Measurements from ENCODE around the gene SPAG9. TPM values are rescaled to one million over a fixed set of nuclear protein-coding genes. Genes with fewer than 3 reads are reported as not detected.
A peak's percentile ranks its signal among the peaks of the same experiment; 100 is the strongest.
"Not testable (repeated sequence)": the region's sequence is repeated elsewhere in the genome, so short reads cannot be mapped to it uniquely, and the experiment has no call there.

SPAG9 gene
- total RNA-seq, 4 donors from 2014 or later, result 139 to 171 (median 143) TPM

DNA sequence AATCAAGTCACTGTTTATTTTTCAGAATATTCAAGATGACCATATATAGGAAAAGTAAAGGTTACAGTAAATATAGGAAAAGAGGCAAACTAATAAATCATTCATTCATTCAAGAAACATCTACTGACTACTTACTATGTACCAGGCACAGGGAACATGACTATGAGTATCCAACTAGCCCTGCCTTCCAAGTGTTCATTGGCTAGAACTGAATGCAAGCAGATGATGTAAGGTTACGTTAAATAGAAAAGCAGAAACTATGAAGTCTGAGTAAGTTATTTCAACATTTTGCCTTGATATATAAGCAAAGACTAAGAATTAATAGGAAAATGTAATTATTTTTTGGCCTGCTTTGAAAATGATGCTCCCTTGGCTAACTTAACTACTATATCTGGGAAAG is 36.7 kb downstream of the SPAG9 start:
- H3K36me3 ChIP-seq, result peaks cover 0 to 3% of the 10 kb centered on the region in 2 donors
- ATAC-seq (no peak), DNase-seq (no peak)
- H3K27ac ChIP-seq, result no peak overlapping the region
- peaks cover 9 to 45% of the 10 kb centered on the region in 2 donors for H3K4me1 ChIP-seq
- in situ Hi-C loops (cut with MboI; ENCODE audit: low sequenced_read_pairs in 4 of 4) (no loop called here), intact Hi-C loops (cut with DNase I; ENCODE audit: low total_unique reads) (no loop called here)
- TF ChIP-seq, protein P1, sequence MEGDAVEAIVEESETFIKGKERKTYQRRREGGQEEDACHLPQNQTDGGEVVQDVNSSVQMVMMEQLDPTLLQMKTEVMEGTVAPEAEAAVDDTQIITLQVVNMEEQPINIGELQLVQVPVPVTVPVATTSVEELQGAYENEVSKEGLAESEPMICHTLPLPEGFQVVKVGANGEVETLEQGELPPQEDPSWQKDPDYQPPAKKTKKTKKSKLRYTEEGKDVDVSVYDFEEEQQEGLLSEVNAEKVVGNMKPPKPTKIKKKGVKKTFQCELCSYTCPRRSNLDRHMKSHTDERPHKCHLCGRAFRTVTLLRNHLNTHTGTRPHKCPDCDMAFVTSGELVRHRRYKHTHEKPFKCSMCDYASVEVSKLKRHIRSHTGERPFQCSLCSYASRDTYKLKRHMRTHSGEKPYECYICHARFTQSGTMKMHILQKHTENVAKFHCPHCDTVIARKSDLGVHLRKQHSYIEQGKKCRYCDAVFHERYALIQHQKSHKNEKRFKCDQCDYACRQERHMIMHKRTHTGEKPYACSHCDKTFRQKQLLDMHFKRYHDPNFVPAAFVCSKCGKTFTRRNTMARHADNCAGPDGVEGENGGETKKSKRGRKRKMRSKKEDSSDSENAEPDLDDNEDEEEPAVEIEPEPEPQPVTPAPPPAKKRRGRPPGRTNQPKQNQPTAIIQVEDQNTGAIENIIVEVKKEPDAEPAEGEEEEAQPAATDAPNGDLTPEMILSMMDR (IDR thresholded peaks at IDR 0.05 in 4 of 5, conservative IDR thresholded peaks at IDR 0.05 in 1 of 5), result no peak
- TF ChIP-seq POLR2A (IDR thresholded peaks at IDR 0.05), result no peak
- H3K9me3 ChIP-seq, result no peaks in the 10 kb centered on the region
- H3K4me3 ChIP-seq, result no peak overlapping the region
- no peaks in the 10 kb centered on the region for H3K27me3 ChIP-seq

DNA sequence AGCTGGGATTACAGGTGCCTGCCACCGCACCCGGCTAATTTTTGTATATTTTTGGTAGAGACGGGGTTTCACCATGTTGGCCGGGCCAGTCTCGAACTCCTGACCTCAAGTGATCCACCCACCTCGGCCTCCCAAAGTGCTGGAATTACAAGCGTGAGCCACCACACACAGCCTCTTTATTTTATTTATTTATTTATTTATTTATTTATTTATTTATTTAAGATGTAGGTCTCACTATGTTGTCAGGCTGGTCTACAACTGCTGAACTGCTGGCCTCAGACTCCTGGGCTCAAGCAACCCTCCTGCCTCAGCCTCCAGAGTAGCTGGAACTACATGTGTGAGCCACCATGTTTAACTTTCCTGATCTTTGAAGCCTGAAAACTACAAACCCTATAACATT is 37.3 kb downstream of the SPAG9 start:
- intact Hi-C loops (cut with DNase I; ENCODE audit: low total_unique reads); in situ Hi-C loops (cut with MboI; ENCODE audit: low sequenced_read_pairs in 4 of 4): not testable (repeated sequence)

DNA sequence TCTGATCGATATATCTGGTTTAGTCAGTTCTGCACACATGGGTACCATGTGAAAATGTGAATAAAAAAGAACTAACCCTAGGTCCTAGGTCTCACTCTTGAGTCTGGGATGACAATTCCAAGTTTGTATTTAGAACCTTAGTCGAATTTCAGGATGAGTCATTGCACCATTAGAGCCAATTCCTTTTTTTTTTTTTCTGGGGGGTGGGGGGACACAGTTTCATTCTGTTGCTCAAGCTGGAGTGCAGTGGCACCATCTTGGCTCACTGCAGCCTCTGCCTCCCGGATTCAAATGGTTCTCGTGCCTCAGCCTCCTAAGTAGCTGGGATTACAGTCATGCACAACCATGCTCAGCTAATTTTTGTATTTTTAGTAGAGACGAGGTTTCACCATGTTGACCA is 41.6 kb downstream of the SPAG9 start:
- ATAC-seq (peak; percentile 82 to 92), DNase-seq (peak in 1 of 2 donors; percentile 67)
- TF ChIP-seq, protein P1 (IDR thresholded peaks at IDR 0.05 in 4 of 5, conservative IDR thresholded peaks at IDR 0.05 in 1 of 5), result no peak
- no peak for TF ChIP-seq POLR2A (IDR thresholded peaks at IDR 0.05)
- Histone ChIP-seq H3K4me1 (peaks cover 19 to 36% of the 10 kb centered on the region in 2 donors), H3K9me3 (no peaks in the 10 kb centered on the region), H3K27ac (peak overlapping the region; percentile 64 to 88 (median 81)), H3K4me3 (peak overlapping the region in 1 of 4 donors; percentile 22), H3K36me3 (peaks cover 0 to 3% of the 10 kb centered on the region in 2 donors), H3K27me3 (no peaks in the 10 kb centered on the region)
- in situ Hi-C loops (cut with MboI; ENCODE audit: low sequenced_read_pairs in 4 of 4) (no loop called here), intact Hi-C loops (cut with DNase I; ENCODE audit: low total_unique reads) (loop anchor here (5.0 kb wide), 1 partner anchor 38 kb away; no protein-coding TSS in a partner anchor)

More for the DNA sequence above, 37.3 kb downstream of the SPAG9 start:
- H3K27me3 ChIP-seq, H3K9me3 ChIP-seq, ATAC-seq, H3K36me3 ChIP-seq, H3K4me3 ChIP-seq, DNase-seq: not testable (repeated sequence)
- Histone ChIP-seq H3K27ac (peak overlapping the region in 1 of 4 donors; percentile 9), H3K4me1 (peaks cover 15 to 50% of the 10 kb centered on the region in 2 donors)

DNA sequence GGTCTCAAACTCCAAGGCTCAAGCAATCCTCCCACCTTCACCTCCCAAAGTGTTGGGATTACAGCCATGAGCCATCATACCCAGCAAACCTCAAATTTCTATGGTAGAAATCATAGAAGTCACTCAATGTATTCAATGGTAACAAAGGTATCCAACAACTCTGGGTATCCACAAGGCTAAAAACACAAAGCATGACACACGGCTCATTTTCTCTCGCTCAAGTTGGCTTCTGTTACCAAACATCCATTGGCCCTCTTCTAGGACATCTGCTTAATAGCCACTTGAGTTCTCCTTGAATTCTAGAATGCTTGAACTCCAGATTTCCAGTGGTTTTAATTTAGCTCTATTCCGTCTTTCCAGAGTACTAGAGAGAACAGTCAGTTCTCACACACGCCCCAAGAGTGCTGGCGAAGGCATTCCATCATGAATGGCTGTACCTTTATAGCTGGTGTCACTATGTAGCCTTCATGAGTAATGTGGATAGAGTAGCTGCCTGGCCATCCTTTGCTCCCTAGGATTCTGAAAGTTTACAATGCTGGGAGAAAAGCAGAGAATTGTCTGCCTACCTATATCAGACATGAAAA is 42.6 kb downstream of the SPAG9 start:
- intact Hi-C loops (cut with DNase I; ENCODE audit: low total_unique reads), result loop anchor here (5.0 kb wide), 1 partner anchor 39 kb away; no protein-coding TSS in a partner anchor

DNA sequence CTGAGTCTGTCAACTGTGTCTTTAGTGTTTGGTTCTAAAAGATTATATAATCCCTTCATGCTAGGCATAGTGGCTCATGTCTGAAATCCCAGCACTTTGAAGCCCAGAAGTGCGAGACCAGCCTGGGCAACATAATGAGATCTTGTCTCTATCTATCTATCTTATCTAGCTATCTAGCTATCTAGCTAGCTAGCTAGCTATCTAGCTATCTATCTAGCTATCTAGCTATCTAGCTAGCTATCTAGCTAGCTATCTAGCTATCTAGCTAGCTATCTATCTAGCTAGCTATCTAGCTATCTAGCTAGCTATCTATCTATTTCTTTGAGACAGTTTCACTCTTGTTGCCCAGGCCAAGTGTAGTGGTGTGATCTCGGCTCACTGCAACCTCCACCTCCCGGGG is 43.8 kb downstream of the SPAG9 start:
- in situ Hi-C loops (cut with MboI; ENCODE audit: low sequenced_read_pairs in 4 of 4), result no loop called here
- Histone ChIP-seq H3K4me1 (peaks cover 19 to 29% of the 10 kb centered on the region in 2 donors), H3K4me3 (no peak overlapping the region), H3K36me3 (peaks cover 0 to 3% of the 10 kb centered on the region in 2 donors), H3K27ac (peak overlapping the region in 2 of 4 donors; percentile 85 to 88), H3K27me3 (no peaks in the 10 kb centered on the region), H3K9me3 (no peaks in the 10 kb centered on the region)
- no peak for DNase-seq
- intact Hi-C loops (cut with DNase I; ENCODE audit: low total_unique reads), result loop anchor here (5.0 kb wide), 1 partner anchor 40 kb away; no protein-coding TSS in a partner anchor
- ATAC-seq, result no peak
- TF ChIP-seq POLR2A (IDR thresholded peaks at IDR 0.05), result no peak
- TF ChIP-seq, protein P1 (IDR thresholded peaks at IDR 0.05 in 4 of 5, conservative IDR thresholded peaks at IDR 0.05 in 1 of 5), result no peak

More for the DNA sequence above, 42.6 kb downstream of the SPAG9 start:
- peak; percentile 91 to 97 for ATAC-seq
- peak overlapping the region; percentile 64 to 88 (median 81) for H3K27ac ChIP-seq
- H3K4me1 ChIP-seq, result peaks cover 19 to 33% of the 10 kb centered on the region in 2 donors
- in situ Hi-C loops (cut with MboI; ENCODE audit: low sequenced_read_pairs in 4 of 4), result no loop called here
- TF ChIP-seq POLR2A (IDR thresholded peaks at IDR 0.05), result no peak
- TF ChIP-seq, protein P1 (IDR thresholded peaks at IDR 0.05 in 4 of 5, conservative IDR thresholded peaks at IDR 0.05 in 1 of 5), result no peak
- peak overlapping the region in 2 of 4 donors; percentile 1 to 11 for H3K4me3 ChIP-seq
- H3K36me3 ChIP-seq, result peaks cover 0 to 3% of the 10 kb centered on the region in 2 donors
- DNase-seq, result peak; percentile 33 to 71
- no peaks in the 10 kb centered on the region for H3K27me3 ChIP-seq
- H3K9me3 ChIP-seq, result no peaks in the 10 kb centered on the region

Data from gastrocnemius medialis (tissue), 4 donors.